ENCODE data around the gene NEURL4.
"Not testable (repeated sequence)": the region's sequence is repeated elsewhere in the genome, so short reads cannot be mapped to it uniquely, and the experiment has no call there.

Gene NEURL4

DNA sequence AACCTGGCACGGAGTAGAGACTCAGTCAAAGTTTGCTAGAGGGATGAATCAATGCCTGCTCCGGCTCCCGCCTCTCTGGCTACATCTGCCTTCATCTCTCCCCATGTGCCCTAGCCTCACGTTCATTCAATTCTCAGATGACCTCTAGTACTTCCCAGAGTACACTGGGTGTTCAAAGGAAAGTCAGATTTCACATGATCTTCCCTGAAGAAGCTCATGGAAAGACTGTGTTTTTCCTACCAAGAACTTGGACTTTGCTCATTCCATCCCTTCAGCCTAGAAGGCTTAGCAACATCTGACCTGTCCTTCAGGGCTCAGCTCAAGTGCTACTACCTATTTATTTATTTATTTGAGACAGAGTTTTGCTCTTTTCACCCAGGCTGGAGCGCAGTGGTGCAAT lies 40.7 kb upstream of the NEURL4 start:
- Histone ChIP-seq H3K4me3 (replicated peaks; ENCODE audit: insufficient read depth, low read length) (no peak overlapping the region), H3K27me3 (ENCODE audit: insufficient read depth, poor library complexity, severe bottlenecking) (no peaks in the 10 kb centered on the region), H3K27ac (replicated peaks) (no peak overlapping the region)
- no peak for DNase-seq (ENCODE audit: low read depth in 1 of 2, low spot score in 1 of 2)
- TF ChIP-seq, protein P1, sequence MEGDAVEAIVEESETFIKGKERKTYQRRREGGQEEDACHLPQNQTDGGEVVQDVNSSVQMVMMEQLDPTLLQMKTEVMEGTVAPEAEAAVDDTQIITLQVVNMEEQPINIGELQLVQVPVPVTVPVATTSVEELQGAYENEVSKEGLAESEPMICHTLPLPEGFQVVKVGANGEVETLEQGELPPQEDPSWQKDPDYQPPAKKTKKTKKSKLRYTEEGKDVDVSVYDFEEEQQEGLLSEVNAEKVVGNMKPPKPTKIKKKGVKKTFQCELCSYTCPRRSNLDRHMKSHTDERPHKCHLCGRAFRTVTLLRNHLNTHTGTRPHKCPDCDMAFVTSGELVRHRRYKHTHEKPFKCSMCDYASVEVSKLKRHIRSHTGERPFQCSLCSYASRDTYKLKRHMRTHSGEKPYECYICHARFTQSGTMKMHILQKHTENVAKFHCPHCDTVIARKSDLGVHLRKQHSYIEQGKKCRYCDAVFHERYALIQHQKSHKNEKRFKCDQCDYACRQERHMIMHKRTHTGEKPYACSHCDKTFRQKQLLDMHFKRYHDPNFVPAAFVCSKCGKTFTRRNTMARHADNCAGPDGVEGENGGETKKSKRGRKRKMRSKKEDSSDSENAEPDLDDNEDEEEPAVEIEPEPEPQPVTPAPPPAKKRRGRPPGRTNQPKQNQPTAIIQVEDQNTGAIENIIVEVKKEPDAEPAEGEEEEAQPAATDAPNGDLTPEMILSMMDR (IDR thresholded peaks at IDR 0.05; ENCODE audit: insufficient read depth, low read length), result no peak
- no peak for TF ChIP-seq POLR2AphosphoS5 (IDR thresholded peaks at IDR 0.05; ENCODE audit: low read depth)

DNA sequence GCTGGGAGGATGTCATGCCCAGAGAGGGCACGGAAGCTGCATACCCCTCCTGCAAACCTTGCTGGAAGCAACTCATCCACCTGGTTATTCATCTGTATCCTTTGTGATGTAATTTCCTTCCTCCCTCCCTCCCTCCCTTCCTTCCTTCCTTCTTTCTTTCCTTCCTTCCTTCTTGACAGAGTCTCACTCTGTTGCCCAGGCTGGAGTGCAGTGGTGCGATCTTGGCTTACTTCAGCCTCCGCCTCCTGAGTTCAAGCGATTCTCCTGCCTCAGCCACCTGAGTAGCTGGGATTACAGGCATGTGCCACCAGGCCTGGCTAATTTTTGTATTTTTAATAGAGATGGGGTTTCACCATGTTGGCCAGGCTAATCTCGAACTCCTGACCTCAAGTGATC lies 39.5 kb upstream of the NEURL4 start:
- not testable (repeated sequence) for DNase-seq (ENCODE audit: low read depth in 1 of 2, low spot score in 1 of 2); H3K27me3 ChIP-seq (ENCODE audit: insufficient read depth, poor library complexity, severe bottlenecking); H3K4me3 ChIP-seq (replicated peaks; ENCODE audit: insufficient read depth, low read length)

DNA sequence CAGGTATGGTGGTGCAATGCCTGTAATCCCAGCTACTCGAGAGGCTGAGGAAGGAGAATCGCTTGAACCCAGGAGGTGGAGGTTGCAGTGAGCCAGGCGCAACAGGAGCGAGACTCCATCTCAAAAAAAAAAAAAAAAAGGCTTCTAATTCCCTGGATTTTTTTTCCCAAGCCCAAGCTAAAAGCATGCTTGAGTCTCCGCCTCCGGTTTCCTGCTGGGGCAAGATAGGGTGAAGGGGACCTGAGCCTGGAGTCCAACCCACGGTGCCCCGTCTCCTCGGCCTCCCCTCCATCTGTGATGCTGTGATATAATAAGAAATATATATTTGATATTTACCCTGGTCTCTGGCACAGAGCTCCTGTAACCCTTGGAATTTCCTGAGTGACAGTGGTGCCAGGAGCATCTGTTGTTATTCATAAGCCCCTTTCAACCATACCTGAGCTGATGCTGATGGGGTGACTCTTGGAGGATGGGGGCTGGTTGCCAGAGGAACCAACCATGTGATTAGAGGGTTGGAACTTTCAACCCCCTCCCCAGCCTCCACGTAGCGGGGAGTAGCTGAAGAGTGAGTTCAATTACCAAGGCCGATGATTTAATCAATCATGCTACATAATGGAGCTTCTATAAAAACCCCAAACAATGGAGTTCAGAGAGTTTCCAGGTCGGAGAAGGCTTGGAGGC lies 38.9 kb upstream of the NEURL4 start:
- DNase-seq (ENCODE audit: low read depth in 1 of 2, low spot score in 1 of 2), result no peak
- Histone ChIP-seq H3K27me3 (ENCODE audit: insufficient read depth, poor library complexity, severe bottlenecking) (no peaks in the 10 kb centered on the region), H3K4me3 (replicated peaks; ENCODE audit: insufficient read depth, low read length) (no peak overlapping the region), H3K27ac (replicated peaks) (no peak overlapping the region)
- TF ChIP-seq, protein P1 (IDR thresholded peaks at IDR 0.05; ENCODE audit: insufficient read depth, low read length), result no peak
- TF ChIP-seq, protein P2, sequence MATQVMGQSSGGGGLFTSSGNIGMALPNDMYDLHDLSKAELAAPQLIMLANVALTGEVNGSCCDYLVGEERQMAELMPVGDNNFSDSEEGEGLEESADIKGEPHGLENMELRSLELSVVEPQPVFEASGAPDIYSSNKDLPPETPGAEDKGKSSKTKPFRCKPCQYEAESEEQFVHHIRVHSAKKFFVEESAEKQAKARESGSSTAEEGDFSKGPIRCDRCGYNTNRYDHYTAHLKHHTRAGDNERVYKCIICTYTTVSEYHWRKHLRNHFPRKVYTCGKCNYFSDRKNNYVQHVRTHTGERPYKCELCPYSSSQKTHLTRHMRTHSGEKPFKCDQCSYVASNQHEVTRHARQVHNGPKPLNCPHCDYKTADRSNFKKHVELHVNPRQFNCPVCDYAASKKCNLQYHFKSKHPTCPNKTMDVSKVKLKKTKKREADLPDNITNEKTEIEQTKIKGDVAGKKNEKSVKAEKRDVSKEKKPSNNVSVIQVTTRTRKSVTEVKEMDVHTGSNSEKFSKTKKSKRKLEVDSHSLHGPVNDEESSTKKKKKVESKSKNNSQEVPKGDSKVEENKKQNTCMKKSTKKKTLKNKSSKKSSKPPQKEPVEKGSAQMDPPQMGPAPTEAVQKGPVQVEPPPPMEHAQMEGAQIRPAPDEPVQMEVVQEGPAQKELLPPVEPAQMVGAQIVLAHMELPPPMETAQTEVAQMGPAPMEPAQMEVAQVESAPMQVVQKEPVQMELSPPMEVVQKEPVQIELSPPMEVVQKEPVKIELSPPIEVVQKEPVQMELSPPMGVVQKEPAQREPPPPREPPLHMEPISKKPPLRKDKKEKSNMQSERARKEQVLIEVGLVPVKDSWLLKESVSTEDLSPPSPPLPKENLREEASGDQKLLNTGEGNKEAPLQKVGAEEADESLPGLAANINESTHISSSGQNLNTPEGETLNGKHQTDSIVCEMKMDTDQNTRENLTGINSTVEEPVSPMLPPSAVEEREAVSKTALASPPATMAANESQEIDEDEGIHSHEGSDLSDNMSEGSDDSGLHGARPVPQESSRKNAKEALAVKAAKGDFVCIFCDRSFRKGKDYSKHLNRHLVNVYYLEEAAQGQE (IDR thresholded peaks at IDR 0.05; ENCODE audit: insufficient replicate concordance, low read depth), result no peak
- TF ChIP-seq POLR2AphosphoS5 (IDR thresholded peaks at IDR 0.05; ENCODE audit: low read depth) (no peak), SPI1 (IDR thresholded peaks at IDR 0.05; ENCODE audit: borderline replicate concordance, low read depth) (no peak), GABPA (IDR thresholded peaks at IDR 0.05; ENCODE audit: low read depth) (no peak)

More for the DNA sequence above, 39.5 kb upstream of the NEURL4 start:
- not testable (repeated sequence) for H3K27ac ChIP-seq (replicated peaks)

DNA sequence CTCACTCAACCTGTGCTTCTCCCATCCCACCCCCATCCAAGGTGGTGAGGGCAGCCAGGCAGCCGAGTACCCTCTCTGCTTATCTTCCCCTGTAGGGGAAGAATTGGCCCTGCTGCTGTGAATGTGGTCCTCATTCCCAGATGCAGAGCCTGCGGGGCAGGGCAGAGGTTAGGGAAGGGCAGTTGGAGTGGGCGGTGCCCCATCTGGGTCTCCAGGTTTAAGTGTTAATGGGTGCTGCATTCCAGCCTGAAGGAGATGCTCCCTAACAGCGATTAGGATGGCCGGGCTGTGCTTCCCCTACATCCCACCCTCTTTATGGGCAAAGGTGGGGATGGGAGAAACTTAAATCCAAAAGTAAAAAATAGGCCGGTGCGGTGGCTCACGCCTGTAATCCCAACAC lies 37.9 kb upstream of the NEURL4 start:
- TF ChIP-seq SPI1 (IDR thresholded peaks at IDR 0.05; ENCODE audit: borderline replicate concordance, low read depth), result no peak
- TF ChIP-seq, protein P1 (IDR thresholded peaks at IDR 0.05; ENCODE audit: insufficient read depth, low read length), result no peak
- TF ChIP-seq, protein P2 (IDR thresholded peaks at IDR 0.05; ENCODE audit: insufficient replicate concordance, low read depth), result no peak

DNA sequence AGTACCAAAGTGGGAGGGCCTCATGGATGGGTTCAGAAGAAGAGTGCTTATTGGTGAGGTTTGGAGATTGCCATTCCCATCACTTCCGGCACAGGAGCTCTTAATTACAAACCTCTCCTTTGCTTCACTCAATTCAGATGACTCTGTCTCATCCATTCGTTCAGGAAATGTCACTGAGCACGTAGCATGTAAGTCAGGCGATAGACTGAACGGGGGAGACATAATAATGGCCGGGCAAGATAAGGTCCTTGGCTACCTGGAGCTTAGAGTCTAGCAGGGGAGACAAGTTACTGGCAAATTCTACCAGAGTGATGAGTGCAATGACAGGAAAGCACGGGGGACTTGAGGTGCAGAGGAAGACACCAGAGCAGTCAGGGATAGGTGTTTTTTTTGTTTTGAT lies 36.8 kb upstream of the NEURL4 start:
- not testable (repeated sequence) for H3K27me3 ChIP-seq (ENCODE audit: insufficient read depth, poor library complexity, severe bottlenecking); H3K27ac ChIP-seq (replicated peaks); DNase-seq (ENCODE audit: low read depth in 1 of 2, low spot score in 1 of 2); H3K4me3 ChIP-seq (replicated peaks; ENCODE audit: insufficient read depth, low read length)

More for the DNA sequence above, 37.9 kb upstream of the NEURL4 start:
- no peak for DNase-seq (ENCODE audit: low read depth in 1 of 2, low spot score in 1 of 2)
- Histone ChIP-seq H3K27me3 (ENCODE audit: insufficient read depth, poor library complexity, severe bottlenecking) (no peaks in the 10 kb centered on the region), H3K4me3 (replicated peaks; ENCODE audit: insufficient read depth, low read length) (no peak overlapping the region), H3K27ac (replicated peaks) (no peak overlapping the region)

Measured in HL-60 (cell line).